Activated CD4-positive, alpha-beta T cell treated with anti-CD3 and anti-CD28 coated beads, Interleukin-2, Interleukin-6, amounts not matched to agents 100 ng/mL and 50 ng/mL, durations not matched to agents 16 hours and 8 hours (primary cell): ENCODE measurements around the gene FREM2.

Source experiments
- DNase-seq: peaks from one replicate; pipeline ENCODE4 v3.0.0-alpha.2; 2020

The FREM2 gene

GRCh38 chr13:38908574-38908973, 221.7 kb downstream of the FREM2 start:
- no peak for DNase-seq

GRCh38 chr13:38914070-38914469, 227.2 kb downstream of the FREM2 start:
- DNase-seq, result no peak

- DNase-seq, result no peak
Observed at GRCh38 chr13:38921081-38921480, 234.2 kb downstream of the FREM2 start.

- DNase-seq, result no peak
Observed at GRCh38 chr13:38922170-38922569, 235.3 kb downstream of the FREM2 start.

GRCh38 chr13:38933786-38934185, 246.9 kb downstream of the FREM2 start:
- DNase-seq, result no peak
